Measurements from ENCODE around the gene NAMPT.
"Not testable (repeated sequence)": the region's sequence is repeated elsewhere in the genome, so short reads cannot be mapped to it uniquely, and the experiment has no call there.

NAMPT gene

GRCh38 chr7:106231856-106232490 is 52.8 kb downstream of the NAMPT start:
- DNase-seq (ENCODE audit: low read depth in 2 of 2): no peak

GRCh38 chr7:106225856-106226255 is 58.9 kb downstream of the NAMPT start:
- no peak for DNase-seq (ENCODE audit: low read depth in 2 of 2)

- no peak for DNase-seq (ENCODE audit: low read depth in 2 of 2)
These were observed 60.0 kb downstream of the NAMPT start for GRCh38 chr7:106224797-106225196.

GRCh38 chr7:106223156-106223555 is 61.6 kb downstream of the NAMPT start:
- DNase-seq (ENCODE audit: low read depth in 2 of 2): no peak

- DNase-seq (ENCODE audit: low read depth in 2 of 2): no peak
These were observed 62.2 kb downstream of the NAMPT start for GRCh38 chr7:106222545-106222944.

- DNase-seq (ENCODE audit: low read depth in 2 of 2): no peak
These were observed 64.5 kb downstream of the NAMPT start for GRCh38 chr7:106220307-106220706.

- DNase-seq (ENCODE audit: low read depth in 2 of 2): no peak
These were observed 65.6 kb downstream of the NAMPT start for GRCh38 chr7:106219170-106219569.

DNA sequence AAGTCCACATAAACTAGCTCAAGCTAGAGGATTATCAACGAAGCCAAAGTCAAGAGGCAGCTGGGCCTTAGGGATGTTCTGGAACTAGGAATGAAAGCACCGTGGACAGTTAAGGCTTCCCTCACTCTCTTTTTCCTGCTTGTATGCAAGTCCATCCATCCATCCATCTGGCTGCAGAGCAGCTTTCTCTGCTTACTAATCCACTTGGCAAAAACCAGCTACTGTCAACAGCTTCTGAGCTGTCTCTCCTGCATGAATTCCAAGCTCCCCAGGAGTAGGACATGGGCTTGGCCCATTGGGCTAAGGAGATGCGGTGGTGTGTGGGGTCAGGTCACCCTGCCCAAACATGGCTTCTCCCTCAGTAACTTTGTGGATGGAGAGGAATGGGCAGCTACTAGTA is 66.2 kb downstream of the NAMPT start:
- DNase-seq (ENCODE audit: low read depth in 2 of 2): no peak

DNA sequence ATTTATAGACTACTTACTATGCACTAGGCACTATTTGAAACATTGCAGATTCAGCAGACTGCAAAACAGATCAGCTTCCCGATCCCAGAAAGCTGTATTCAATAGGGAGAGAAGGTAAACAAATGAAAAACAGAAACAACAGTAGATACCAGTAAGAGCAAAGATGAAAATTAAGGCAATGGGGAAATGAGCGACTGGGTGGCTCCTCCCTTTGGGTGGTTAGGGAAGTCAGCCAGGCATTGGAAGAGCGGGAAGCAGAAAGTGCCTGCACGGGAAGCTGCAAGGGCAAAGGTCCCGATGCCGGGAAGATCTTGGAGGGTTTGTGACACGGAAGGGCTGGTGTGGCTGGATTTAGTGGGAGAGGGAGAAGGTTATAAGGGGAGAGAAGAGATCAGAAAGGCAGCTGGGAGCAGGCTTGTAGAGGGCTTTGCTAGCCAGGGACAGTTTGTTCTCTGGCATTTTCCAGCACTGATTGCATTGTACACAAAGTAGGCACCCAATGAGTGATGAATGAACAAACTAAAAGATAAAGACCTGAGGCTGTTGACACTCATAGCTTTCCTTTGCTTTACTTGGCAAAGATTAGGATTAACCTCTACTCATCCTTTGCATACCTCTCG is 67.8 kb downstream of the NAMPT start:
- DNase-seq (ENCODE audit: low read depth in 2 of 2): no peak

DNA sequence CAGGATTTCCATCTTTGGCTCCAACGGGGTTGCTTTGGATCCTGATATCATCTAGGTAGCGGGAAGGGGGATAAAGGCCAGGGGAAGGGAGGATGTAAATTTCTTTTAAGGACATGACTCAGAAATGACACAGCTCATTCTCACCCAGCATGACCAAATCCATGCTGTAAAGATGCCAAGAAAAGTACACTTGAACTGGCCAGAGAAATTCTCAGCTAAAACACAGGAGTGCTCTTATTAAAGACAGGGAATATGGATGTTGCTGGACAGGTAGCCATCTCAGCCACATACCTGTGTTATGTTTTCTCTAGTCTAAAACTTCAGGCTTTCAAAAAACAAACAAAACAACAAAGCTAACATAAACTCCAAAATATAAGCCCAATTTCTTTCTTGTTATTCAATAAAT is 68.3 kb downstream of the NAMPT start:
- DNase-seq (ENCODE audit: low read depth in 2 of 2): no peak

GRCh38 chr7:106215868-106216516 is 68.8 kb downstream of the NAMPT start:
- no peak for DNase-seq (ENCODE audit: low read depth in 2 of 2)

GRCh38 chr7:106208944-106209343 is 75.8 kb downstream of the NAMPT start:
- DNase-seq (ENCODE audit: low read depth in 2 of 2): not testable (repeated sequence)

GRCh38 chr7:106206826-106207541 is 77.8 kb downstream of the NAMPT start:
- DNase-seq (ENCODE audit: low read depth in 2 of 2): no peak

DNA sequence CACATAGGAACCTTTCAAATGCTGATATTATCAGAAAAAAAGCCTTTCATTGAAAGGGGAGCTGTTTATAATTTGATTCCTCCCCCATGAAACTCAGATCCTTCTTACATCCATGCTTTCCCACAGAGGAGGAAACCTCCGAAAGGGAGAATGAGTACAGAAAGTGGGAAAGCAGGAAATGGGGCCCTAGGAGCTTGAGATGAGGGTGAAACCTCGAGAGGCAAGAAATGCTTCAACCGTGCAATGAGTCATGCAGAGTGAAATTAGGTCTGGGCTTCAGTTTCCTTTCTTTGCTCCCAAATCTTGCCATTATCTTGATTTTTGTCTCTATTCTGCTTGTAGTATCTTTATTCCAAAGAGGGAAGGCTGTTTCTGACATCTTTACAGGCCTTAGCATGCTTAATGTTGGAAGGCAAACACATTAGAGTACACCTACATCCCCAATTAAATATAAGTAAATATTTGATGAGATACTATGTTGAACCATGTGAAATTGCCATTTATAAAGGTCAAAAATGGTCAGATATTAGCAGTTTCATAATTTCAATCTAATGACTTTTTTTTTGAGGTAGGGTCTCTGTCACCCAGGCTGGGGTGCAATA is 79.1 kb downstream of the NAMPT start:
- no peak for DNase-seq (ENCODE audit: low read depth in 2 of 2)

DNA sequence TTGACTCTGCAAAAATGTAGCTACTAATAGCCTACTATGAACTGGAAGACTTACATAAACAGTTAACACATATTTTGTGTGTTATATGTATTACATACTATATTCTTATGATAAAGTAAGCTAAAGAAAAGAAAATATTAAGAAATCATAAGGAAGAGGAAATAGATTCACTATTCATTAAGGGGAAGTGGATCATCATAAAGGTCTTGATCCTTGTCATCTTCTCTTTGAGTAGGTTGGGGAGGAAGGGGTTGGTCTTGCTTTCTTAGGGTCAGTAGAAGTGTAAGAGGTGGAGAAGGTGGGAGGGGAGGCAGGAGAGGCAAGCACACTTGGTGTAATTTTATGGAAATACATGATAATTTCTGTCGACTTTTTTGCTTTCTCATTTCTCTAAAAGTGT is 81.3 kb downstream of the NAMPT start:
- DNase-seq (ENCODE audit: low read depth in 2 of 2): no peak

DNA sequence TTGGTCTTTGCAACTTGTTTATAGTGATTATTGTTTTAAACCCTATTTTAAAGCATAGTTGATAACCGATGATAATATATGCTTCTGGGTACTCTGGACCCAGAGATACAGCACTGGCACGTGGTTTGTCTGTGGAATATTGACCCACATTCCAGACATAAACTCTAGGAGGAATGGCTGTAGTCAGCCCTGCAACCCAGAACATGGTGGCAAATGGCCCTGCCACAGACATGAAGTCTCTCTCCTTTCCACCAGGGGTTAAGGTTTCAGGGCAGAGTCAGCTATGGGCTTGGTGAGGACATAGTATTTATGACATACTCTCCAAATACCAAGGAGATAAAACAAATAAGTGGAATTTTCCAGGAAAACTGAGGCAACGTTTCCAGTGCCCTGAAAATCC is 83.6 kb downstream of the NAMPT start:
- no peak for DNase-seq (ENCODE audit: low read depth in 2 of 2)

DNA sequence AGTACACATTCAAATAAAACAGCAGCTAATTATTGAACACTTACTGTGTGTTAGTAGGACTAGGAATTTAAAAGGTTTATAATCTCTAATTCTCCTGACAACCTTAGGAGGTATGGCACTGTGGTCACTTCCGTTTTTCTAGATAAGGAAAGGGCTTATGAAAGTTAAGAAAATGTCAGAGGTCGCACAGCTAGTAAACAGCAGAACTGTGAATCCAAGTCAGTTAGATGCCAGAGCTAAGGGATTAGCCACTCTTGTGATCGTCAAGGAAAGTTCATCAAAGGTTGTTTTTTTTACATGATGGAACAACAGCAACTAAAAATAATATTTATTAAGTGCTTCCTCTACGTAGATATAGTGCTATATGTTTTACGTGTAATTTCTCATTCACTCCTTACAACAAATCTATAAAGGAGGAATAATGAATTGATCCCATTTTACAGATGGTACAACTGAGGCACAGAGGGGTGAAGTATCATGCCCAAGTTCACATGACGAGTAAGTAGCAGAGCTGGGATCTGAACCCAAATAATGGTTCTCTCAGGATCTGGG is 84.9 kb downstream of the NAMPT start:
- DNase-seq (ENCODE audit: low read depth in 2 of 2): no peak

DNA sequence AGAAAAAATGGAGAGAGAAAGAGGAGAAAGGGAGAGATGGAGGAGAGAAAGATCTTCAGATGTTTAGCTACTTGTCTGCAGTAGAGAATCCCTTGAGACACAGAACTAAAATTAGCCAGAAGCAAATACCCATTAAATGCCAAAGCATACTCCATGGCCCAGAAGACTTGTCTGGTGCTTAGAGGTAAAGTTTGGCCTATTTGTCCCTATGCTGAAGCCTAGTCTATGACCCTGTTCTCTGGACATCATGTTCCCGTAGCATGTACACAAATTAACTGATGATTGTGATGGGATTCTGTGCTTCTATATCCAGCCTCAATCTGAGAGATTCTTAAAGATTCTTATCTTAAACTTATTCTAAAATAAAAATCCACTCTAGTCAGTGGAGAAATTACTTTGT is 85.8 kb downstream of the NAMPT start:
- DNase-seq (ENCODE audit: low read depth in 2 of 2): no peak
